Activated effector memory CD4-positive, alpha-beta T cell treated with Interleukin-2 at 50 U/mL for 16 hours (primary cell): ENCODE results near the gene NTS.

Experiments
- DNase-seq: peaks from one replicate; pipeline ENCODE4 v3.0.0-alpha.2; 2020

Gene NTS

DNA sequence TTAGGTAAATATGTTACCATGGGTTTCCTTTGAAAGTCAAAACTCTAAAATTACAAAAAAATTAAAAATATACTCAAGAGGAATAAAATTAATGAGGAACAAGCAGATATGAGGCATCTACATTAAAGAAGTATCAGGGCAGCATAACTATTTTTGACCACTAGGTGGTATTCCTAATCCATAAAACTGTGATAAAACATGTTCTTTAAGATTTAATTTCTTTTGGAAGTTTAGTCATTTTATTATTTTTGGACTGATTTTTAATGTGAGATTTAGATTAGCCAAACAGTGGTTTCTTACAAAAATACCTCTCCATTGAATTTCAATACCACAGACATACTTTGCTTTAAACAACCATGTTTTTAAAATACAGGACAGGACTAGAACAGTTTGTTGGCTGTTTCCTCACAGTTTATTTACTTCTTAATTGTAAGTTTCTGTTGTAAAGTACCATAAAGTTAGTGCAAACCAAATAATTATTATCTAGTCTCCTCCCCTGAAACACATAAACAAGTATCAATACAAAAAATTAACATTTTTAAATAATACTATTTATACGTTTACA lies 49.8 kb downstream of the NTS start:
- DNase-seq: no peak

DNA sequence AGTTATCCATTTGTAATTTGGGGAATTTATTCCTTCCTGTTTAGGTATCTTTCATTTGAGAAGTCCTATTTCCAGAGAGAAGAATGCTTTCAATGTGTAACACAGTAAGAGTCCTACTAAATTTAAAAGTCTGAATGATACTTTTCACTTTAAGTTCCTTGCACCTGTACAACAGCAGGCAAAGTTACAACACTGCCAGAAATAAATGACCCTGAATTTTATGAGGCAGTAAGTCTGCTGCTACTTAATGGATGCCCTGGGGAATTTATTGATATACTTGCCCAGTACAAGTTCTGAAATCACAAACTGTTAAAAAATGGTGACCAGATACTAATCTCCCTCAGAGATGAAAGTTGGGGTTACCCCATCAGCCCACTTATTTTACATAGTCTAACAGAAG lies 53.1 kb downstream of the NTS start:
- DNase-seq: no peak
